ENCODE measurements around the gene MOB2.
"Not testable (repeated sequence)": the region's sequence is repeated elsewhere in the genome, so short reads cannot be mapped to it uniquely, and the experiment has no call there.

Gene MOB2

DNA sequence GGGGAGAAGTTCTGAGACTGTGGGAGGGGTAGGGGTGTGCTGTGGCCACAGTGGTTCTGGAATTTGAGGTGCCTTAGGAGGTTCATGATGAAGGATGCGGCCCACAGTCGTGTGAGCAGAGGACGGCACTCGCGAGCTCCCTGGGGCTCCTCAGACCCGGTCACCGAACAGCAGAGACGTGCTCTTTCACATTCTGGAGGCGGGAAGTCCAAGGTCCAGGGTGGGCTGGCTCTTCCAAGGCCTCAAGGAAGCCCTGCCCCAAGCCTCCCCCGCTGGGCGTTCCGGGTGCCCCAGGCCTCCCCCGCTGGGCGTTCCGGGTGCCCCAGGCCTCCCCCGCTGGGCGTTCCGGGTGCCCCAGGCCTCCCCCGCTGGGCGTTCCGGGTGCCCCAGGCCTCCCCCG is 63.2 kb downstream of the MOB2 start:
- H3K27me3 ChIP-seq (ENCODE audit: control insufficient read depth in 5 of 5, insufficient read depth in 4 of 5, low read length in 5 of 5); H3K4me1 ChIP-seq (ENCODE audit: control insufficient read depth in 5 of 5, insufficient read depth in 5 of 5, low read length in 5 of 5); H3K36me3 ChIP-seq (ENCODE audit: control insufficient read depth in 5 of 5, insufficient read depth in 5 of 5, low read length in 5 of 5); H3K9ac ChIP-seq (ENCODE audit: low read length in 5 of 5); H3K27ac ChIP-seq (ENCODE audit: low read depth, low read length); H3K4me3 ChIP-seq (ENCODE audit: low read depth in 1 of 5, low read length in 5 of 5): not testable (repeated sequence)
- peaks cover 2 to 21% (median 18%) of the 10 kb centered on the region in 5 donors for H3K9me3 ChIP-seq (ENCODE audit: control insufficient read depth in 5 of 5, low read length in 5 of 5)

DNA sequence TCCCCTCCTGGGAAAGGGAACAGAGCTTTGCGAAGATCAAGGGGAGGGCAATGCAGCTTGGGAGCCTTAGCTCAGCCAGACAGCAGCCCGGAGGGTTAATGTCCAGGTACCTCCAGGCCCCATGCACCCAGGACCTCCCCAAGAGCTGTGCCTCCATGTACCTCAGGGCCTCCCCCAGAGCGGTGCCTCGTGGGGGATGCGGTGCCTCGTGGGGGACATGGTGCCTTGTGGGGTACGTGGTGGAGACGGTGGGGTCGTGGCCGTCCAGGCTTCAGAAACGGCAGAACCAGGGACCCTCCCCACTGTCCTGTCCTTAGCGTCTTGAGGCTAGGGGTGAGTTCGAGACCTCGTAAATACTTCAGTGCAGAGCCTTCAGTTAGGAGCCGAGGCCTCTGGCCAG is 63.6 kb downstream of the MOB2 start:
- Histone ChIP-seq H3K36me3 (ENCODE audit: control insufficient read depth in 5 of 5, insufficient read depth in 5 of 5, low read length in 5 of 5) (no peaks in the 10 kb centered on the region), H3K4me3 (ENCODE audit: low read depth in 1 of 5, low read length in 5 of 5) (no peak overlapping the region), H3K4me1 (ENCODE audit: control insufficient read depth in 5 of 5, insufficient read depth in 5 of 5, low read length in 5 of 5) (no peaks in the 10 kb centered on the region), H3K9me3 (ENCODE audit: control insufficient read depth in 5 of 5, low read length in 5 of 5) (peaks cover 2 to 26% (median 22%) of the 10 kb centered on the region in 5 donors), H3K9ac (ENCODE audit: low read length in 5 of 5) (no peak overlapping the region), H3K27ac (ENCODE audit: low read depth, low read length) (no peak overlapping the region), H3K27me3 (ENCODE audit: control insufficient read depth in 5 of 5, insufficient read depth in 4 of 5, low read length in 5 of 5) (peaks cover 3 to 9% (median 5%) of the 10 kb centered on the region in 5 donors)

DNA sequence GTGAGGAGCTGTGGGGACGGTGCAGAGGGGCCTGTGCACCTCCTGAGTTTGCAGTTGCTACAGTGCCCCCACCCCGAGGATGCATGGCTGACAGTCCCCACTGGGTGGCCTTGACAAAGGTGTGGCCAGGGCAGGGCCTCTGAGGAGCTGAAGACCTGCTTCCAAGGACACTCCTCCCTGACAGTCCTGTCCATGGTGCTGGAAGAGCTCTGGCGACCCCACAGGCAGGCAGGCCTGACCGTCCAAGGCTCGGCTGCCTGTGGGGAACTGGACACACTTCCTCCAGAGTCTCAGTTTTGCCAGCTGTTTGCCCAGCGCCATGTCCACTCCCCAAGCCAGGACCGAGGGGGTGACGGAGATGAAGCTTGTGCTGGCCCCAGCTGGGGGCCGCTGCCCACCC is 64.1 kb downstream of the MOB2 start:
- peaks cover 2 to 27% (median 23%) of the 10 kb centered on the region in 5 donors for H3K9me3 ChIP-seq (ENCODE audit: control insufficient read depth in 5 of 5, low read length in 5 of 5)
- H3K9ac ChIP-seq (ENCODE audit: low read length in 5 of 5): no peak overlapping the region
- H3K27me3 ChIP-seq (ENCODE audit: control insufficient read depth in 5 of 5, insufficient read depth in 4 of 5, low read length in 5 of 5): peaks cover 3 to 9% (median 5%) of the 10 kb centered on the region in 5 donors
- no peak overlapping the region for H3K4me3 ChIP-seq (ENCODE audit: low read depth in 1 of 5, low read length in 5 of 5)
- no peaks in the 10 kb centered on the region for H3K4me1 ChIP-seq (ENCODE audit: control insufficient read depth in 5 of 5, insufficient read depth in 5 of 5, low read length in 5 of 5)
- no peaks in the 10 kb centered on the region for H3K36me3 ChIP-seq (ENCODE audit: control insufficient read depth in 5 of 5, insufficient read depth in 5 of 5, low read length in 5 of 5)
- no peak overlapping the region for H3K27ac ChIP-seq (ENCODE audit: low read depth, low read length)

DNA sequence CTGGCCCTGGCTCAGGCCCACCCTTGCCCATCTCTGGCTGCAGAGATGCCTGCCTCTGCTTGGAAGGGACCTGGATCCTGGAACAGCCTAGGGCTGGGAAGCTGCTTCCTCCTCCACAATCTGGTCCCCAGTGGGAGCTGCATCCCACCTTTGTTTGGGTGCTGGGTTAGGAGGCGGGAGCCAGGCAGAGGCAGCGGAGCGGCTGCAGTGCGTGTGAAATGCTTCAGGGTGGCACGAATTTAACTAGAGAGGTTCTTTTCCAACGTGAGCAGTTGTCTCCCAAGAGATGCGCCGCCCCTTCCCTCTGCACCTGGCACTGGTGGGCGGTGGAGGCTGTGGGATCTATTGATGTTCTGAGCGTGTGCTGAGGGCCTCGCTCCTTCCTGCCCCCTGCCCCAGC is 65.3 kb downstream of the MOB2 start:
- no peaks in the 10 kb centered on the region for H3K4me1 ChIP-seq (ENCODE audit: control insufficient read depth in 5 of 5, insufficient read depth in 5 of 5, low read length in 5 of 5)
- H3K36me3 ChIP-seq (ENCODE audit: control insufficient read depth in 5 of 5, insufficient read depth in 5 of 5, low read length in 5 of 5): no peaks in the 10 kb centered on the region
- peaks cover 2 to 37% (median 29%) of the 10 kb centered on the region in 5 donors for H3K9me3 ChIP-seq (ENCODE audit: control insufficient read depth in 5 of 5, low read length in 5 of 5)
- H3K27me3 ChIP-seq (ENCODE audit: control insufficient read depth in 5 of 5, insufficient read depth in 4 of 5, low read length in 5 of 5): peaks cover 3 to 9% (median 5%) of the 10 kb centered on the region in 5 donors
- H3K4me3 ChIP-seq (ENCODE audit: low read depth in 1 of 5, low read length in 5 of 5): no peak overlapping the region
- no peak overlapping the region for H3K9ac ChIP-seq (ENCODE audit: low read length in 5 of 5)
- no peak overlapping the region for H3K27ac ChIP-seq (ENCODE audit: low read depth, low read length)

DNA sequence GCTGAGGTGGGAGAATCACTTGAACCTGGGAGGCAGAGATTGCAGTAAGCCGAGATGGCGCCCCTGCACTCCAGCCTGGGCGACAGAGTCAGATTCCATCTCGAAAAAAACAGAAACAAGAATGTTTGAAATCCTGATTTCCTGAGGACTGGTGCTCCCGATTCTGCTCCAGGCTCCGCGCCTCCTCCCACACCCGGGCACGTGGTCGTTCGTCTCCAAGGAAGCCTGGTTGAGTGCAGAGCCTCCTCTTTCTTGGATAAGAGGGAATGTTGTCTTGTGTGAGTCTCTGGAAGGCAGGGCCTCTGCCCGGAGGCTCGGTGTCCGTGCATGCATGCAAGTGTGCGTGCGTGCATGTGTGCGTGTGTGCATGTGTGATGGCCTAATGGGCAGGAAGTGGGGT is 66.8 kb downstream of the MOB2 start:
- peaks cover 0 to 6% (median 3%) of the 10 kb centered on the region in 5 donors for H3K27me3 ChIP-seq (ENCODE audit: control insufficient read depth in 5 of 5, insufficient read depth in 4 of 5, low read length in 5 of 5)
- H3K4me3 ChIP-seq (ENCODE audit: low read depth in 1 of 5, low read length in 5 of 5): peak overlapping the region in 1 of 5 donors; percentile 0
- no peaks in the 10 kb centered on the region for H3K4me1 ChIP-seq (ENCODE audit: control insufficient read depth in 5 of 5, insufficient read depth in 5 of 5, low read length in 5 of 5)
- H3K27ac ChIP-seq (ENCODE audit: low read depth, low read length): no peak overlapping the region
- H3K36me3 ChIP-seq (ENCODE audit: control insufficient read depth in 5 of 5, insufficient read depth in 5 of 5, low read length in 5 of 5): no peaks in the 10 kb centered on the region
- no peak overlapping the region for H3K9ac ChIP-seq (ENCODE audit: low read length in 5 of 5)
- H3K9me3 ChIP-seq (ENCODE audit: control insufficient read depth in 5 of 5, low read length in 5 of 5): peaks cover 2 to 42% (median 35%) of the 10 kb centered on the region in 5 donors

Data from subcutaneous abdominal adipose tissue (tissue), 5 donors.